GM21447 (cell line): Measurements from ENCODE around the gene RPS6KA2.
"Not testable (repeated sequence)": the region's sequence is repeated elsewhere in the genome, so short reads cannot be mapped to it uniquely, and the experiment has no call there.

ENCODE experiments used
- ATAC-seq: cut with Tn5 transposase; IDR thresholded peaks from one replicate; pipeline ENCODE4 v1.9.1; 2021; ENCODE audit not compliant: unreplicated experiment

RPS6KA2 gene

GRCh38 chr6:166386111-166386510, 240.9 kb downstream of the RPS6KA2 start:
- no peak for ATAC-seq

DNA sequence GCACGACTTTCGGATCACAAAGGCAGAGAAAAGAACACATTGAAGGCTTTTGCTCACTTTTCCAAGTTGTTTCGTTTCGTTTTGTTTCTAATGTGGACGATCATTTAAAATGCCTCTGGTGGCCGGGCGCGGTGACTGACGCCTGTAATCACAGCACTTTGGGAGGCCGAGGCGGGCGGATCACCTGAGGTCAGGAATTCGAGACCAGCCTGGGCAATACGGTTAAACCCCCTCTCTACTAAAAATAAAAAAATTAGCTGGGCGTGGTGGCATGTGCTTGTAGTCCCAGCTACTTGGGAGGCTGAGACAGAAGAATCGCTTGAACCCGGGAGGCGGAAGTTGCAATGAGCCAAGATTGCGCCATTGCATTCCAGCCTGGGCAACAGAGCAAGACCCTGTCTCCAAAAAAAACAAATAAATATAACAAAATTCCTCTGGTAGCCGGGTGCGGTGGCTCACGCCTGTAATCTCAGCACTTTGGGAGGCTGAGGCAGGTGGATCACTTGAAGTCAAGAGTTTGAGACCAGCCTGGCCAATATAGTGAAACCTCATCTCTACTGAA, 243.2 kb downstream of the RPS6KA2 start:
- ATAC-seq = peak; percentile 1

- peak; percentile 79 for ATAC-seq
Observed at GRCh38 chr6:166382933-166383801, 243.9 kb downstream of the RPS6KA2 start, which contains the start of gene MPC1. TSS of gene MPC1 (minus strand) at chr6:166382940. CDS start at chr6:166382876, 64 bp downstream.

DNA sequence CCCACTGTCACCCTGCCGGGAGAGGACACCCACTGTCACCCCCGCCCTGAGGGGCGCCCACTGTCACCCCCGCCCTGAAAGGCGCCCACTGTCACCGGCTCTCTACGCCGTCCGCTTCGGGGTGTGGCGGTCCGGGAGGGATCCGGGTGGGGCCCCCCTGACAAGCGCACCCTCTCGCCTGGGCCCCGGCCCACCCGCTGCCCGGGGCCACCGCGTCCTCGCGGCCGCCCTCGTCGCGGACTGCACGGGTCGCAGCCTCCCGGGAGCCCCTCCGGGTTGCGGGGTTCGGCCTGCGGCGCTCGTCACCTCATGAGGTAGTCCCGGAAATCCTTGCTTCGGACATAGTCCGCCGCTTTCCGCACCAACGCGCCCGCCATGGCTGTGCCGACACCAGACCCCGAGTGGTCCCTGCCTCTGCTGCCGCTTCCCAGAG, 244.5 kb downstream of the RPS6KA2 start:
- ATAC-seq = no peak

DNA sequence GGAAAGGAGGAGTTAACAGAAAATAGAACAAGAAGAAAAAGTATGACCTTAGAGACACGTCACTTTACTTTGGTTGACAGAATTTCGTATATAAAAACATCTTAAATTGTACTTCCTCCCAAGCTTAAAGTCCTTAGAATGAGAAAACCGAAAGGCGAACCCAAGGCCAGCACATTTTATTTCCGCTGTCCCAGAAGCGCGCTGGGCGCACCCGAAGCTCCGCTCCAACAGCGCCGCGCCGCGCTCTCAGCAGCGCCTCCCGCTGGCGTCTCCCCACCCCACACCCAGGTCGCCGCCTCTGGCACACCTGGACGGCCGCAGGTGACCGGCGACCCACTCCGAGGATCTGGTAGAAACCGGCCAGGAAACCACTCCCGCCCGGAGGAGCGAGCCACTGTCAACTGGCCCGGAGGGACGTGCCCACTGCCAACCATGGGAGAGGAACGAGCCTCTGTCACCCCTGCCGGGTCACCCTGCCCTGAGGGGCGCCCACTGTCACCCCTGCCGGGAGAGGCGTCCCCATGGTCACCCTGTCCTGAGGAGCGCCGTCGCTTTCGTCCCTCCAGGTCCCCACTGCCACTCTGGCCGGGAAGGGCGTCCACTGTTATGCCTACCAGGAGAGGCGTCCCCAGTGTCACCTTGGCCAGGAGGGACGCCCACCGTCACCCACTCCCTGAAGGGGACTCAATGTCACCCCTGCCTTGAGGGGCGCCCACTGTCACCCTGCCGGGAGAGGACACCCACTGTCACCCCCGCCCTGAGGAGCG, 245.1 kb downstream of the RPS6KA2 start:
- ATAC-seq = peak; percentile 59

GRCh38 chr6:166381381-166381732, 245.7 kb downstream of the RPS6KA2 start:
- no peak for ATAC-seq

DNA sequence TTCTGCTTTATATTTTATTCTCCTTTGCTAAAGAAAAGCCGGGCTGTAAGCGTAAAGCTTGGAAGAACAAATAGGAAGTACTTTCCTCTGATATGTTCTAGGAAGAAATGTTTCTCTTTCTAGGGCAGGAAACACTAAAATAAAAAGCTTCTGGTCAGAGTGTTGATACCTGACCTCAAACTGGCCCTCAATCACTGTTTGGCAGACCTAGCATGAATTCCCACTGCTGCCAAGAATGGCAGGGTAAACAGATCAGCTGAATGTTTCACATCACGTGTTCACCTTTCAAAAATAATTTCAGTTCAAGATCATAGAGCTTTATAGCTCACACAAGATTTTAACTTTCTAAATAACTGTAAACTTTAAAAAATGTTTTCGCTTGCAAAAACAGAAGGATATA, 247.3 kb downstream of the RPS6KA2 start:
- no peak for ATAC-seq

DNA sequence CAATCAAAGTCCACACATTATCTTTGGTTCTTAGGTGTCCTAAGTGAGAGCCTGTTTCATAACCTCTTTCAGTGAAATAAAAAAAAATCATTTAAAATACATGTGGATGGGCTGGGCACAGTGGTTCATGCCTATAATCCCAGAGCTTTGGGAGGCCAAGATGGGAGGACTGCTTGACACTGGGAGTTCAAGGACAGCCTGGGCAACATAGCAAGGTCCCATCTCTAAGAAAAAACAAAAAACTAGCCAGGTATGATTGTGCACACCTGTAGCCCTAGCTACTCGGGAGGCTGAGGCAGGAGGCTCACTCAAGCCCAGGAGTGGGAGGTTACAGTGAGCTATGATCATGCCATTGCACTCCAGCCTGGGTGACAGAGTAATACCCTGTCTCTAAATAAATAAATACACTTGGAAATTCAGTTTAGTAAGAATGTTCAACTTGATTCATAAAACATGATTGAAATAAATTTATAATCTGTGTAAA, 247.9 kb downstream of the RPS6KA2 start:
- no peak for ATAC-seq

DNA sequence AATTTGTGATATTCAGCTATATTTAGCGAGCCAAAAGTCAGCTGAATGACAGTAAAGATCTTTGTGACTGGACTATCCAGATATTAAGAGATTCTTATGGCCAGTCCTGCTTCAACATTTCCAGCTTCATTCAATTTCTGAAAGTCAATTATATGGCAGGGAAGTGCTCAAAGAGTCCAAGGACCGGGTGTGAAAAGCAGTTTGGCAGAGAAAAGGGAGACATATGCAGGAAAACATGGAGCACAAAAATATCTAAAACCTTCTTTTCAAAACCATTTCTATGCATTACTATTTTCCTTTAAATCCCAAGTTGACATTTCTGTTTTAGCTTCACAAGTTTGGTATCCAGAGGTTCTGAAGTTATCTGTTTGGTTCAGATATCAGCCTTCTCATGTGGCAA, 249.3 kb downstream of the RPS6KA2 start:
- ATAC-seq = no peak

DNA sequence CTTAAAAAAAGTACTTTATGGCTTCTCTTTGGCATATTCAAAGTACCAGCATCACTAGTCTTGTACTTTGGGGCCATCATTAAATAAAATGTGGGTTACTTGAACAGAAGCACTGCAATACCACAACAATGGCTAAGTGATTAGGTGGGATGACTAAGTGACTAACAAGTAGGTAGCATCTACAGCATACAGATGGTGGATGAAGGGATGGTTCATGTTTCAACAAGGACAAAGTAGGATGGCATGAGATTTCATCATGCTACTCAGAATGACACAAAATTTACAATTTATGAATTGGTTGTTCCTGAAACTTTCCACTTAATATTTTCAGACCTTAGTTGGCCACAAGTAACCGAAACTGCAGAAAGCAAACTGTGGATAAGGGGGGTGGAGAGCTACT, 252.0 kb downstream of the RPS6KA2 start:
- no peak for ATAC-seq

GRCh38 chr6:166370489-166370888, 256.6 kb downstream of the RPS6KA2 start:
- no peak for ATAC-seq

- ATAC-seq = no peak
Observed at GRCh38 chr6:166369782-166370181, 257.3 kb downstream of the RPS6KA2 start.

- ATAC-seq = no peak
Observed at GRCh38 chr6:166366921-166367320, 260.1 kb downstream of the RPS6KA2 start.

DNA sequence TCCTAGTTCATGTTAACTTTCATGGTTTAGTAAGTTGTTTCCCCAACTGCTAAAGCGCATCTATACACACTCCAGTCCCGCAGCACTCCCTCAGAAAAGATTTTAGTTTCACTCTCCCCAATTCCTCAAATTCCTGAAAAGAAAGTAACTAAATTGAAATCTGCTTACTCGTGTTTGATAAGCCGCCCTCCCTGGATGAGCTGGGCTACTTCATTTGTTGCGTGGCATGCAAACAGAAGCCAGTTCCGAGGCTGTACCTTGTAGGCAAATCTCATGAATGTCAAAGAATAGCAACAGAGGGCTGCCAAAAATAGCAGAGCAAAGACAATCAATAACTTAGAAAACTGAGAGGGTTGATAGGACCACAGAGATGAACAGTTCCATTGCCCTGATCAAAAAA, 261.2 kb downstream of the RPS6KA2 start:
- no peak for ATAC-seq

DNA sequence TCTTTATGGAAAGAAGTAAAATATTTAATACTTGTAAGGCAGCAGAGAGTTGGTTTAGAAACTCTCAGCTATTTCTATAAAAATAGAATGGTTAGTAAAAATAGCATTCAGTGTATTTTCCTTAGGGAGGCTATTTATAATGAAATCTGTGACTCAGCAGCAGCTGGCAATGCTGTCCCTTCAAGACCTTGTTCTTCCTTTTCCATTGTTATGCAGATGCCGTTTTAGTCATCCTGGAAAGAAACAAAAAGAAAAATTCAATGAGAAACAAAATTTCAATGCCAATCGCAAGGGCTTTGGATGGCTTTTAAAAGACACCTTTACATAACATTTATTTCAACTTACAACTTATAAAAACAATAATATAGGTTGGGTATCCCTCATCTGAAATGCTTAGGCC, 261.8 kb downstream of the RPS6KA2 start:
- no peak for ATAC-seq

GRCh38 chr6:166364456-166364855, 262.6 kb downstream of the RPS6KA2 start:
- no peak for ATAC-seq

DNA sequence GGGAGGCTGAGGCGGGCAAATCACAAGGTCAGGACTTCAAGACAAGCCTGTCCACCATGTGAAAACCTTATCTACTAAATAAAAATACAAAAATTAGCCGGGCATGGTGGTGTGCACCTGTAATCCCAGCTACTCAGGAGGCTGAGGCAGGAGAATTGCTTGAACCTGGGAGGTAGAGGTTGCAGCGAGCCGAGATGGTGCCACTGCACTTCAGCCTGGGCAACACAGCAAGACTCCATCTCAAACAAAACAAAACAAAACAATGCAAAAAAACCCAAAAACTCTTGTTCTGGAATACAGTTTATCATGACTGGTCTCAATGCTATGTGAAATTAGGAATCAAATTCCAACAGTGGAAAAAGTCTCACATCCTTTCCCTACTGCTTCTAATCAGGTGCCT, 264.6 kb downstream of the RPS6KA2 start:
- ATAC-seq = not testable (repeated sequence)

GRCh38 chr6:166361077-166361429, 266.0 kb downstream of the RPS6KA2 start:
- ATAC-seq = no peak

- ATAC-seq = no peak
Observed at GRCh38 chr6:166360243-166361076, 266.6 kb downstream of the RPS6KA2 start.
